Keratinocyte (primary cell): Measurements from ENCODE around the gene GRB2. TPM values are rescaled to one million over a fixed set of nuclear protein-coding genes. Genes with fewer than 3 reads are reported as not detected.

Experiments
- DNase-seq: peaks from one replicate; pipeline ENCODE4 v3.0.0-alpha.2; 2011; ENCODE audit warnings: low read depth, missing footprints, low spot score
- FAIRE-seq: peaks from 2 replicates; lab custom pipeline; 2011; peaks lifted over from hg19 to GRCh38; lab: Jason Lieb, UNC
- H2AFZ ChIP-seq: 2 replicates; pipeline ENCODE4 v1.6.0; 2012; ENCODE audit warnings: low read length, control low read depth, inconsistent platforms; ENCODE audit not compliant: control insufficient read depth
- H3K27ac ChIP-seq: 2 replicates; pipeline ENCODE4 v1.5.1; 2011; ENCODE audit warnings: low read length; ENCODE audit not compliant: control insufficient read depth, insufficient read depth
- H3K27me3 ChIP-seq: 3 replicates; pipeline ENCODE4 v1.6.0; 2011; ENCODE audit warnings: low read length; ENCODE audit not compliant: control insufficient read depth, insufficient read depth; ENCODE audit errors: extremely low read depth
- H3K36me3 ChIP-seq, 2 experiments: 2 replicates in 1 of 2; 3 replicates in 1 of 2; pipeline ENCODE4 v1.5.1; 2011; ENCODE audit warnings: low read length in 2 of 2, mild to moderate bottlenecking in 1 of 2; ENCODE audit not compliant: control insufficient read depth in 2 of 2, insufficient read depth in 2 of 2; ENCODE audit errors: extremely low read depth in 1 of 2
- H3K4me1 ChIP-seq: 3 replicates; pipeline ENCODE4 v1.5.1; 2011; ENCODE audit warnings: low read length; ENCODE audit not compliant: control insufficient read depth, insufficient read depth; ENCODE audit errors: extremely low read depth
- H3K4me2 ChIP-seq: 3 replicates; pipeline ENCODE4 v1.6.0; 2011; ENCODE audit warnings: low read depth, low read length; ENCODE audit not compliant: control insufficient read depth, insufficient read depth; ENCODE audit errors: extremely low read depth
- H3K4me3 ChIP-seq, 3 experiments: fragments of 200-600 bp in 1 of 3; sonication (generic) in 1 of 3; 2 replicates in 2 of 3; 3 replicates in 1 of 3; pipeline ENCODE4 v1.5.1; 2011 to 2016; ENCODE audit warnings: low read length in 3 of 3, mild to moderate bottlenecking in 3 of 3, control low read depth in 2 of 3, inconsistent platforms in 1 of 3, low read depth in 1 of 3, mixed read lengths in 1 of 3, mixed run types in 1 of 3, moderate library complexity in 1 of 3; ENCODE audit not compliant: control insufficient read depth in 2 of 3, insufficient read depth in 2 of 3; ENCODE audit errors: extremely low read depth in 1 of 3
- H3K79me2 ChIP-seq: 2 replicates; pipeline ENCODE4 v1.6.0; 2012; ENCODE audit warnings: low read length; ENCODE audit not compliant: control insufficient read depth, insufficient read depth
- H3K9ac ChIP-seq: 3 replicates; pipeline ENCODE4 v1.6.0; 2011; ENCODE audit warnings: low read length; ENCODE audit not compliant: control insufficient read depth, insufficient read depth; ENCODE audit errors: extremely low read depth
- H3K9me1 ChIP-seq: 3 replicates; pipeline ENCODE4 v1.6.0; 2011; ENCODE audit warnings: low read length; ENCODE audit not compliant: control insufficient read depth, insufficient read depth; ENCODE audit errors: extremely low read depth
- H3K9me3 ChIP-seq: 2 replicates; pipeline ENCODE4 v1.5.1; 2012; ENCODE audit warnings: low read depth, low read length; ENCODE audit not compliant: control insufficient read depth
- H4K20me1 ChIP-seq: 3 replicates; pipeline ENCODE4 v1.6.0; 2011; ENCODE audit warnings: low read length; ENCODE audit not compliant: control insufficient read depth, insufficient read depth; ENCODE audit errors: extremely low read depth
- EZH2 ChIP-seq: IDR thresholded peaks from one replicate; pipeline ENCODE4 v1.6.1; 2012; ENCODE audit warnings: inconsistent platforms, mild to moderate bottlenecking, low read length, moderate library complexity
- dilution Hi-C: fragments of 300-500 bp; cut with MboI; formaldehyde crosslinking; loops from one replicate; pipeline ENCODE4 v1.7.0; 2020; ENCODE audit warnings: low sequenced_read_pairs; ENCODE audit not compliant: extremely low pct_ligation_motif_present
- polyA plus RNA-seq, 5 experiments: library from polyadenylated mRNA; depleted of rRNA in 3 of 5; stranded (reverse) in 3 of 5; stranded (forward) in 1 of 5; unstranded in 1 of 5; fragments of >200 nt; gene quantifications; 1 replicate in 1 of 5; 2 replicates in 3 of 5; 3 replicates in 1 of 5; pipeline versions ENCODE4 v1.2.1 to v1.2.3, GENCODE V29; 2011 to 2012; ENCODE audit warnings: missing spikeins in 2 of 5, low read depth in 1 of 5, low replicate concordance in 1 of 5
- TF ChIP-seq, protein P1 (sequence below), 3 experiments: IDR thresholded peaks in 1 of 3; conservative IDR thresholded peaks in 1 of 3; optimal IDR thresholded peaks in 1 of 3; 2 replicates in 2 of 3; 3 replicates in 1 of 3; pipeline versions ENCODE3 to v1.5.1; 2011; ENCODE audit warnings: low read length in 3 of 3, mild to moderate bottlenecking in 3 of 3, moderate library complexity in 2 of 3, control low read depth in 1 of 3, inconsistent platforms in 1 of 3; ENCODE audit not compliant: insufficient read depth in 2 of 3; ENCODE audit errors: extremely low read depth in 1 of 3

GRB2 gene
- polyA plus RNA-seq, 1 donor (not counting 4 experiments of a cell fraction or from before 2014, with no cell fraction given): 62.0 TPM

DNA sequence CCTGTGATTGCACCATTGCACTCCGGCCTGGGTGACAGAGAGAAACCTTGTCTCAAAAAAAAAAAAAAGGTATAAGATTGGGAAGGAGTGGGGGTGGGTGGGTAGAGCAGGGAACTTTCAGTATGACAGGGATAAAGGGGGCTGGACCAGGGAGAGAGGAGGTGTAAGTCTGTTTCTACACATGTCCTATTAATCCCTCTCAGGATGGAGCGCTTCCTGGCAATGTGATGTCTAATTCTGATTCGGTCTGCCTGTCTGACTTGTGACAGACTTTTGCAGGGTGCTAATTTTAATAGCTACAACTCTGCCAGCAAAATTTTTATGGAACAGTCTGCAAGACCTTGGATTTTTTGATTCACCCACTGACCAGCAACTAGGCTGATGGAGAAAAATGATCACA is 62.5 kb downstream of the GRB2 start:
- H4K20me1 ChIP-seq: peaks cover 4% of the 10 kb centered on the region

DNA sequence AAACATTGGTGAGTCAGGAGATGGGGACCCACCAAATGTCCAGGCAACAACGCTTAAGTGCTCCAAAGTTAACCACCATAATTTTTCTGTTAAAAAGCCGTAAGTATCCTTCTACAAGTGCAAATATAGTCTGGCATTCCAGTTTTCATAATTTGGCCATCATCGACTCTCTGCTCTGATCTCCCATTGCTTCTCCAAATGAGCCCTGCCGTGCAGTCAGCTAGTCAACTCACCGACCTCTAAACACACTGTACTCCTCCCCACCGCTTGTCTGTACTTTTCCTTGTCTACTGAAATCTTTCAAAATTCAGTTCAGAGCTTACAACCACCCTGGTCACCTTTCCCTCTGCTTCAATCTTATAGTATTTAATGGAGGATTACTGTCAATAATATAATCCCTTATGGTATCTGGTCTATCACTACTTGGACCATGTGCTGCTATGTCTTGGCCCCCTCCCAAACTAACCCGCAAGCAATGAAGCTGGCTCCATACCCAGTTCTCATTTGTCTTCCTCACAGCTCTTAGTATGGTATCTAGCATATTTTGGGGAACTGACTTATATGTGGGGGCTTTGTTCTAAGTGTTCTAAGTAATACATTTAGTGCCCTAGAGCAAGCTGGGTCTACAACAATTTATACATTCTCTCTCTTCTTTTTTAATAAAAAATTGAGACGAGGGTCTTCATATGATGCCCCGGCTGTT is 63.5 kb downstream of the GRB2 start:
- H3K4me1 ChIP-seq: peaks cover 6% of the 10 kb centered on the region
- peaks cover 3% of the 10 kb centered on the region for H4K20me1 ChIP-seq
- H3K27me3 ChIP-seq: no peaks in the 10 kb centered on the region
- no peak overlapping the region for H3K4me2 ChIP-seq
- DNase-seq (no peak), FAIRE-seq (no peak)
- no peak overlapping the region for H3K9ac ChIP-seq
- H2AFZ ChIP-seq: no peak overlapping the region
- TF ChIP-seq, protein P1, sequence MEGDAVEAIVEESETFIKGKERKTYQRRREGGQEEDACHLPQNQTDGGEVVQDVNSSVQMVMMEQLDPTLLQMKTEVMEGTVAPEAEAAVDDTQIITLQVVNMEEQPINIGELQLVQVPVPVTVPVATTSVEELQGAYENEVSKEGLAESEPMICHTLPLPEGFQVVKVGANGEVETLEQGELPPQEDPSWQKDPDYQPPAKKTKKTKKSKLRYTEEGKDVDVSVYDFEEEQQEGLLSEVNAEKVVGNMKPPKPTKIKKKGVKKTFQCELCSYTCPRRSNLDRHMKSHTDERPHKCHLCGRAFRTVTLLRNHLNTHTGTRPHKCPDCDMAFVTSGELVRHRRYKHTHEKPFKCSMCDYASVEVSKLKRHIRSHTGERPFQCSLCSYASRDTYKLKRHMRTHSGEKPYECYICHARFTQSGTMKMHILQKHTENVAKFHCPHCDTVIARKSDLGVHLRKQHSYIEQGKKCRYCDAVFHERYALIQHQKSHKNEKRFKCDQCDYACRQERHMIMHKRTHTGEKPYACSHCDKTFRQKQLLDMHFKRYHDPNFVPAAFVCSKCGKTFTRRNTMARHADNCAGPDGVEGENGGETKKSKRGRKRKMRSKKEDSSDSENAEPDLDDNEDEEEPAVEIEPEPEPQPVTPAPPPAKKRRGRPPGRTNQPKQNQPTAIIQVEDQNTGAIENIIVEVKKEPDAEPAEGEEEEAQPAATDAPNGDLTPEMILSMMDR (optimal IDR thresholded peaks at IDR 0.05 in 1 of 3, IDR thresholded peaks at IDR 0.05 in 1 of 3, conservative IDR thresholded peaks at IDR 0.05 in 1 of 3; ENCODE audit: extremely low read depth in 1 of 3, insufficient read depth in 2 of 3, low read length in 3 of 3): no peak
- TF ChIP-seq EZH2: no peak
- no peak overlapping the region for H3K4me3 ChIP-seq
- peaks cover 53% of the 10 kb centered on the region for H3K79me2 ChIP-seq
- H3K27ac ChIP-seq: no peak overlapping the region
- no peaks in the 10 kb centered on the region for H3K9me3 ChIP-seq
- no peaks in the 10 kb centered on the region for H3K36me3 ChIP-seq
- dilution Hi-C loops: no loop called here
- H3K9me1 ChIP-seq: no peaks in the 10 kb centered on the region

More for the DNA sequence above, 62.5 kb downstream of the GRB2 start:
- H3K4me2 ChIP-seq: no peak overlapping the region
- no peaks in the 10 kb centered on the region for H3K27me3 ChIP-seq
- DNase-seq (no peak), FAIRE-seq (no peak)
- H3K9ac ChIP-seq: no peak overlapping the region
- H2AFZ ChIP-seq: no peak overlapping the region
- no peaks in the 10 kb centered on the region for H3K4me1 ChIP-seq
- TF ChIP-seq, protein P1 (optimal IDR thresholded peaks at IDR 0.05 in 1 of 3, IDR thresholded peaks at IDR 0.05 in 1 of 3, conservative IDR thresholded peaks at IDR 0.05 in 1 of 3; ENCODE audit: extremely low read depth in 1 of 3, insufficient read depth in 2 of 3, low read length in 3 of 3): no peak
- no peak for TF ChIP-seq EZH2
- H3K9me1 ChIP-seq: no peaks in the 10 kb centered on the region
- H3K36me3 ChIP-seq: no peaks in the 10 kb centered on the region
- no peak overlapping the region for H3K27ac ChIP-seq
- no peak overlapping the region for H3K4me3 ChIP-seq
- H3K79me2 ChIP-seq: peaks cover 62% of the 10 kb centered on the region
- dilution Hi-C loops: no loop called here
- no peaks in the 10 kb centered on the region for H3K9me3 ChIP-seq
